ENCODE data around the gene NUDT13.
A peak's percentile ranks its signal among the peaks of the same experiment; 100 is the strongest.

The NUDT13 gene

DNA sequence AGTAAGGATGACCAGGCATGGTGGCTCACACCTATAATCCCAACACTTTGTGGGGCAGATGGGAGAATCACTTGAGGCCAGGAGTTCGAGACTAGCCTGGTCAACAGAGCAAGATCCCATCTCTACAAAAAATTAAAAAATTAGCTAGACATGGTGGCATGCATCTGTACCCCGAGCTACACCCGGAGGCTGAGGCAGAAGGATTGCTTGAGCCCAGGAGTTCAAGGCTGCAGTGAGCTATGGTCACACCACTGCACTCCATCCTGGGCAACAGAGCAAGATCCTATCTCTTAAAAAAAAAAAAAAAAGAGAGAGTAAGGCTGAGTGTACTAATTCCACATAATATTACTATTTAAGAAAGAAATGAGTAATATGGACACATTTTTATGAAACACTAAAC lies 17.4 kb upstream of the NUDT13 start:
- no peak overlapping the region for H3K4me3 ChIP-seq (ENCODE audit: low read depth, low read length)
- DNase-seq (ENCODE audit: low read depth) = no peak
- TF ChIP-seq, protein P1, sequence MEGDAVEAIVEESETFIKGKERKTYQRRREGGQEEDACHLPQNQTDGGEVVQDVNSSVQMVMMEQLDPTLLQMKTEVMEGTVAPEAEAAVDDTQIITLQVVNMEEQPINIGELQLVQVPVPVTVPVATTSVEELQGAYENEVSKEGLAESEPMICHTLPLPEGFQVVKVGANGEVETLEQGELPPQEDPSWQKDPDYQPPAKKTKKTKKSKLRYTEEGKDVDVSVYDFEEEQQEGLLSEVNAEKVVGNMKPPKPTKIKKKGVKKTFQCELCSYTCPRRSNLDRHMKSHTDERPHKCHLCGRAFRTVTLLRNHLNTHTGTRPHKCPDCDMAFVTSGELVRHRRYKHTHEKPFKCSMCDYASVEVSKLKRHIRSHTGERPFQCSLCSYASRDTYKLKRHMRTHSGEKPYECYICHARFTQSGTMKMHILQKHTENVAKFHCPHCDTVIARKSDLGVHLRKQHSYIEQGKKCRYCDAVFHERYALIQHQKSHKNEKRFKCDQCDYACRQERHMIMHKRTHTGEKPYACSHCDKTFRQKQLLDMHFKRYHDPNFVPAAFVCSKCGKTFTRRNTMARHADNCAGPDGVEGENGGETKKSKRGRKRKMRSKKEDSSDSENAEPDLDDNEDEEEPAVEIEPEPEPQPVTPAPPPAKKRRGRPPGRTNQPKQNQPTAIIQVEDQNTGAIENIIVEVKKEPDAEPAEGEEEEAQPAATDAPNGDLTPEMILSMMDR (conservative IDR thresholded peaks at IDR 0.05; ENCODE audit: low read depth, low read length) = no peak

DNA sequence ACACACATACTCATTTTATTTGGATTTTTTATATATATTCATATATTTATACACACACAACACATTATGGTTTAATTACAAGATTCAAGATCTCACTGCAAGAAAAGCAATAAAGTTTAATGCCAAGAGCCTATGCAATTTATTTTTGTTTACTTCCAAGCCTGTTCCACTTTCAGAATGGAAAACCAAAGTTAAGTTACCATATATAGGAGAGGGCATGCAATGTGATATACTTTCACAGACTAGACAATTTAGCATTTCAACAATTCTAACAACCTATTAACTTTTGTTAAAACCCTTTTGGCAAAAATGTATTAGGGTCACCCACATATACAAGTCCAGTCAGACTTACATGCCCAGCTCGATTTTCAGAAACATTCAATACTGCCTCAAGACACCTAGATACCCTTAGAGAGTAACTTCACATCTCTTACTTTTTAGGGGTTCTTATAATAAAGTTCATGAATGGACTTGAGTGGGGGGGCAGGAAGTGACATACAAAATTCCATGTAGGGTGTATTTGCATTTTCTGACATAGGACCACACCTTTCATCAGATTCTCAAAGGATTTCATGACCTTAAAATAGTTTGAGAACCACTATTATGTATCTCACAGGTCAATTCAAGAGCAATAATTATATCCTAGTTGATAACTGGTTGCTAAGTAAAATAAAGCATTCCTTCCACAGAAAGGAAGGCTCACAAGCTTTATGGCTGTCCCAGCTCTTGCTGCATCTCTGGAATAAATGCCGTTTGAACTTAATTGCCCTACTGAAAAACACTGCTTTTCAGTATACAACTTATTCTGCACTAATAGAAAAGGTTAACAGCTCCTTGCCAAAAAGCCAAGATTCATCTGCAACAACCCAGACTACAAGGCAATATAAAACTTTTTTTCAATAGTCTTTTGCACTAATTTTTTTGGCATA lies 16.1 kb upstream of the NUDT13 start:
- peak overlapping the region; percentile 69 for H3K4me3 ChIP-seq (ENCODE audit: low read depth, low read length)
- TF ChIP-seq, protein P1 (conservative IDR thresholded peaks at IDR 0.05; ENCODE audit: low read depth, low read length) = no peak
- DNase-seq (ENCODE audit: low read depth) = peak; percentile 42

DNA sequence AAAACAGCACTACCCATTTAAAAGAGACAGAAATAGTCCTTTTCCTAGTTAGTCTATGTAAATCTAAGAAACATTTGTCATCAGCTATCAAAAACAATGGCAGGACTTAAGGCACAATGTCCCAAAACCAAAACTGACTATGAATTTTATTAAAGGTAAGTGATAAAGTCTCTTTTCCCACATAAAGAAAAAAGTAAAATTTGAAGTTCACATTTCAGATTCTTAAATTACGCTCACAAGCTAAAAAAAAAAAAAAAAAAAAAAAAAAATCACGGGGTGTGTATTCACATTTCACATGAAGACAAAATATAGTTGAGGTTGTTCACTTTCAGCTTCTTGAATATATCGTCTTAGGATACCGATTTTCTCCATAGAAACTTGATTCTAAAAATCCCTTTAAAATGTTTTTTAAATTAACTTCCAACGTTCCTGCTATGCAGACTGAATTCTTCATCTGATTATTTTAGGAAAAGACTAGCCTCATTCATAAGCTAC lies 15.2 kb upstream of the NUDT13 start:
- peak overlapping the region; percentile 69 for H3K4me3 ChIP-seq (ENCODE audit: low read depth, low read length)
- peak; percentile 13 for DNase-seq (ENCODE audit: low read depth)
- TF ChIP-seq, protein P1 (conservative IDR thresholded peaks at IDR 0.05; ENCODE audit: low read depth, low read length) = no peak

DNA sequence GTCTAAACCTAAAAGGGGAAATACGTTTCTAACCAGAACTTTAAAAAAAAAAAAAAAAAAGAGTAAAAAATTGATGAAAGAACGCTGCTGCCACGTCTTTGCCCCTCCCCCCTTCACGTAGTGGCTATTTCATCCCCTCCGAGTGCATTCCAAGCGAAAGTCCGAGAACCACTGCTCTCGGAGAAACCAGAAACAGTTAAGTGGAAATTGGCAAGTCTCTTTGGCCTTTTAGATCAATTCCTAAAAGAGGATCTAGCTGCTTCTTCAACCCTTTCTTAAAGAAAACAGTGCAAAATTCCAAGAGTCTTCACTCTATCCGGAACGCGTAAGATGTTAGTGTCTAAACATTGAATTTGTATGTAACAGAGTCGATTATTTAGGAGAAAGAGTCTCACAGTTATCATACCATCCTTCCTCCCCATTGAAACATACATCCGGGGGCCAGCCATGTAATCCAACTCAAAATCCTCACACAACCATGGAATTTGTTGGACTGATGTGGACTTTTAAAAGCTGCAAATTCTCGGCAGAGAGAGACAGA lies 14.7 kb upstream of the NUDT13 start:
- H3K4me3 ChIP-seq (ENCODE audit: low read depth, low read length) = peak overlapping the region; percentile 69
- peak; percentile 91 for DNase-seq (ENCODE audit: low read depth)
- TF ChIP-seq, protein P1 (conservative IDR thresholded peaks at IDR 0.05; ENCODE audit: low read depth, low read length) = no peak

DNA sequence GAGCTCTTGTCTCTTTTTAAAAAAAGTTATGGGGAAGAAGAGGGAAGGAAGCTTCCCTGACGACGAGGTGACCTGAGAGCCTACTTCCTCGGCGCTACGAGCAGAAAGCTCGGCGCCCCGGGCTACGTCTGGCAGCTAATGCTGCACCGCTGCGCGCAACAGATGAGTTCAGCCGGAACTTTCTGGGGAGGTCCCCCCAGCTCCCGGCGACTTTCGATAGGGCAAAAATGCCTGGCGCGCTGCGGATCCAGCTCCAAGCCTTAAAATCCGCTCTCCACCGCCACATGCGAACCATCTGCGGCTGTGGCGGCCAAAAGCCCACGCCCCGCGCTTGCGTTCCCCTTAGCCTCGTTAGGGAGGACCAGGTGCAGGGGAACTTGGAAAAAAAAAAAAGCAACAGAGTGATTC lies 14.2 kb upstream of the NUDT13 start:
- TF ChIP-seq, protein P1 (conservative IDR thresholded peaks at IDR 0.05; ENCODE audit: low read depth, low read length) = no peak
- H3K4me3 ChIP-seq (ENCODE audit: low read depth, low read length) = peak overlapping the region; percentile 69
- DNase-seq (ENCODE audit: low read depth) = peak; percentile 81

DNA sequence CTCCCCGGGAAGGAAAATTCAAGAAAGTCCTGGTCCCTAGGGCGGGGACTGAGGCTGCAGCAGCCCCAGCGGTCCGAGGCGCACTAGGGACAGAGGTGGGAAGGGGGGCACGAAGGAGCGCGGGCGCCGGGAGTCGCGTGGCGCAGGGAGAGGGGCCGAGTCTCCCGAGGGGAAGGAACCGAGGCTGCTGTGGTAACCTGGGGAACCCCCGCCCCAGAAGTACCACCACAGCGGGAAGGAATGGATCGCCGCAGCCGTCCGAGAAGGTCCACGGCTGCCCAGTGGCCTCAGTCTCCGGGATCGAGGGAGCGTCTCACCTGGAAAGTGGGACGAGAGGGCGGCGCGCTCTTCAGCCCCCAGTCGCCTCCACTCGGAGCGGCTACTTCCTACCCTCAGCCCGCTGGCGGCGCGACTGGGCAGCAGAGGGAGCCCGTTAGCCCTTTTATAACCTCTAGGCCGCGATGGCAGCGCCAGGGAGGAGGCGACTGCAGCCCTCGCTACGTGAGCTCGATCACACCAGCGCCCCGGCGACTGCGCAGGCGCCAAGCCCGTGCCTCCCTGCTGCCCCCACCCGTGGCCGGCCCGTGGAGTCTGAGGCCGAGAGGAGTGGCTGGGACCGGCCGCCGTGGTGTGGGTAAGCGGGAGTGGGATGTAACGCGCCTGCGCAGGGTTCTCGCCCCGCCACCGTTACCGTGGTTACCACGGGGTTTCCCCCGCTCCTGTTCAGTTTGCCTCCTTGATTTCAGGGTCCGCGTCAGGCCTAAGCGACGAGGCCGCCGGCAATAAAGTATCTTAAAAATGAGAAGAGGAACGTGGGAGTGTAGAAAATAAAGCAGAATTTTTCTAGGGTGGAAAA lies 13.6 kb upstream of the NUDT13 start, which contains the start of gene P4HA1:
P4HA1 (minus strand) TSS at position 418 of the 856 bp plus-strand sequence. CDS start 21,983 bp downstream, outside the sequence.
- peak; percentile 99 for DNase-seq (ENCODE audit: low read depth)

More for the DNA sequence above, 13.6 kb upstream of the NUDT13 start, which contains the start of gene P4HA1:
- TF ChIP-seq, protein P1 (conservative IDR thresholded peaks at IDR 0.05; ENCODE audit: low read depth, low read length) = peak; percentile 67
- H3K4me3 ChIP-seq (ENCODE audit: low read depth, low read length) = peak within 1 kb of the TSS; percentile 69
